Measurements from ENCODE around the gene QTRT2.

Gene QTRT2

GRCh38 chr3:114076711-114077110 lies 20.2 kb downstream of the QTRT2 start:
- no peak overlapping the region for H3K4me3 ChIP-seq (replicated peaks; ENCODE audit: low read depth, low read length)
- TF ChIP-seq CTCF (IDR thresholded peaks at IDR 0.05; ENCODE audit: low read depth, low read length, missing control alignments) = no peak
- no peak for DNase-seq (ENCODE audit: extremely low read depth, low read depth)

- no peak for TF ChIP-seq CTCF (IDR thresholded peaks at IDR 0.05; ENCODE audit: low read depth, low read length, missing control alignments)
- DNase-seq (ENCODE audit: extremely low read depth, low read depth) = no peak
- no peak overlapping the region for H3K4me3 ChIP-seq (replicated peaks; ENCODE audit: low read depth, low read length)
Observed at GRCh38 chr3:114078126-114078525, 21.6 kb downstream of the QTRT2 start.

DNA sequence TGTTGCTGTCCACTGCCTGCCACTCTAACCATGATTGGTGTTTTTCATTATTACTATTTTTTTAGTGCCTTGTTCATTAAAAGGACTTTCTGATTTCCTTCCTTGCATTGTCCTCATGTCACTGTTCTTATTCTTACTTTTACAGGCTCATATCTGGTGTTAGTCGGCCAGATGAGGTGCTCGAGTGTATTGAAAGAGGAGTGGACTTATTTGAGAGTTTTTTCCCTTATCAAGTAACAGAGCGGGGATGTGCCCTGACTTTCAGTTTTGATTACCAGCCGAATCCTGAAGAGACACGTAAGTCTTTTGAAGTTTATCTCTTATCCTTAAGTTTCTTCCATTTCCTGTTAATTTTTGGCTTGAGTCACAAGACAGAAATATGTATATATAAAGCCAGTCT lies 23.2 kb downstream of the QTRT2 start:
- no peak overlapping the region for H3K4me3 ChIP-seq (replicated peaks; ENCODE audit: low read depth, low read length)
- no peak for TF ChIP-seq CTCF (IDR thresholded peaks at IDR 0.05; ENCODE audit: low read depth, low read length, missing control alignments)
- no peak for DNase-seq (ENCODE audit: extremely low read depth, low read depth)

- no peak overlapping the region for H3K4me3 ChIP-seq (replicated peaks; ENCODE audit: low read depth, low read length)
Observed at GRCh38 chr3:114080201-114080600, 23.7 kb downstream of the QTRT2 start.

DNA sequence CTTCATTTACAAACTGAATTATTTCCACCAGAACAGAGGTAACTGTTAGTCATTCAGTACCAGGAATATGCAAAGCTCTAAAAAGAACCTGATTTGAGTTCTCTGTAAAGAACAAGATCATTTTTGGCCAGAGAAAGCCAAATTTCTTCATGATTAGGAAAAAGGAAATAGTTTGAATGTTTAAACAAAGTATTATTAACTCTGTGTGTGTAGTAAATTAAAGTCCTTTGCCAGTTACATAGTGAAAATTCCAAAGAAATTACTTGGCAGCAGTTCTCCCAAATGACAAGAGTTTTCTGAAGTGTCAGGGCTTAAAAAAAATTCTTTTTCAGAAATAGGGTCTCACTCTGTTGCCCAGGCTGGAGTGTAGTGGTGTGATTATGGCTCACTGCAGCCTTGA lies 24.5 kb downstream of the QTRT2 start:
- no peak for TF ChIP-seq CTCF (IDR thresholded peaks at IDR 0.05; ENCODE audit: low read depth, low read length, missing control alignments)
- no peak overlapping the region for H3K4me3 ChIP-seq (replicated peaks; ENCODE audit: low read depth, low read length)
- DNase-seq (ENCODE audit: extremely low read depth, low read depth) = no peak

More at GRCh38 chr3:114080201-114080600, 23.7 kb downstream of the QTRT2 start:
- DNase-seq (ENCODE audit: extremely low read depth, low read depth) = no peak
- no peak for TF ChIP-seq CTCF (IDR thresholded peaks at IDR 0.05; ENCODE audit: low read depth, low read length, missing control alignments)

DNA sequence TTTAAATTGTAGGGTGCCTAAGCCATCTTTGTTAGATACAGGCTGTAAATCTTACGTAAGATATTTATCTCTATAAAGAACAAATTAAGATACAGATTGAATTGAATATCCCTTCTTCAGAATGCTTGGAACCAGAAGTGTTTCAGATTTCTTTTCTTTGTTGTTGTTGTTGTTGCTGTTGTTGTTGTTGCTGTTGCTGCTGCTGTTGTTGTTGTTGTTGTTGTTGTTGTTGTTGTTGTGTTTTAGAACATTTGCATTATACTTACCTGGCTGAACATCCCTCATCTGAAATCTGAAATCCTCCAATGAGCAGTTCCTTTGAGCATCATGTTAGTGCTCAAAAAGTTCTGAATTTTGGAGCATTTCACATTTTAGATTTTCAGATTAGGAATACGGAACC lies 26.6 kb downstream of the QTRT2 start:
- DNase-seq (ENCODE audit: extremely low read depth, low read depth) = no peak
- no peak for TF ChIP-seq CTCF (IDR thresholded peaks at IDR 0.05; ENCODE audit: low read depth, low read length, missing control alignments)
- no peak overlapping the region for H3K4me3 ChIP-seq (replicated peaks; ENCODE audit: low read depth, low read length)

GRCh38 chr3:114086356-114086755 lies 29.8 kb downstream of the QTRT2 start:
- H3K4me3 ChIP-seq (replicated peaks; ENCODE audit: low read depth, low read length) = no peak overlapping the region
- no peak for DNase-seq (ENCODE audit: extremely low read depth, low read depth)
- no peak for TF ChIP-seq CTCF (IDR thresholded peaks at IDR 0.05; ENCODE audit: low read depth, low read length, missing control alignments)

Measured in HFF-Myc (cell line).